Activated CD8-positive, alpha-beta T cell treated with anti-CD3 and anti-CD28 coated beads for 36 hours (primary cell): Measurements from ENCODE around the gene HSD17B8. TPM values are rescaled to one million over a fixed set of nuclear protein-coding genes. Genes with fewer than 3 reads are reported as not detected.

Experiments used
- ATAC-seq: fragments of 200-7000 bp; cut with Tn5 transposase; one replicate; pipeline ENCODE4 v1.10.0; 2021; ENCODE audit warnings: mild to moderate bottlenecking, moderate library complexity
- CTCF ChIA-PET: fragments of 350-600 bp; sonication (Branson Sonifier 250); formaldehyde crosslinking; loops from one replicate; lab custom pipeline; 2021; ENCODE audit warnings: antibody characterized with exemption; lab: Charles Lee
- POLR2A ChIA-PET: fragments of 350-600 bp; sonication (Branson Sonifier 250); formaldehyde crosslinking; loops from one replicate; lab custom pipeline; 2021; ENCODE audit warnings: antibody characterized with exemption; lab: Charles Lee
- DNase-seq: peaks from one replicate; pipeline ENCODE4 v3.0.0-alpha.2; 2020
- H3K27ac Mint-ChIP-seq: one replicate; pipeline ENCODE4 v1.8.0; 2021; ENCODE audit warnings: mild to moderate bottlenecking, mixed read lengths
- H3K27me3 Mint-ChIP-seq: one replicate; pipeline ENCODE4 v1.8.0; 2021; ENCODE audit warnings: mixed read lengths
- H3K36me3 Mint-ChIP-seq: one replicate; pipeline ENCODE4 v1.8.0; 2021; ENCODE audit warnings: low read depth, mixed read lengths
- H3K4me1 Mint-ChIP-seq: one replicate; pipeline ENCODE4 v1.8.0; 2021; ENCODE audit warnings: low read depth, mixed read lengths
- H3K4me3 Mint-ChIP-seq: one replicate; pipeline ENCODE4 v1.8.0; 2021; ENCODE audit warnings: mild to moderate bottlenecking, moderate library complexity, mixed read lengths
- H3K9me3 Mint-ChIP-seq: one replicate; pipeline ENCODE4 v1.8.0; 2021; ENCODE audit warnings: mixed read lengths
- intact Hi-C: fragments of 100-400 bp; cut with micrococcal nuclease; formaldehyde crosslinking; loops from one replicate; pipeline ENCODE4 v1.10.0; 2022
- total RNA-seq, 2 experiments: library from RNA; stranded (reverse); gene quantifications; one replicate each; pipeline ENCODE4 v1.2.3, GENCODE V29; 2021
- TF ChIP-seq, protein P1 (sequence below): fragments of 200-600 bp; IDR thresholded peaks from one replicate; pipeline ENCODE4 v1.8.0; 2022; ENCODE audit warnings: antibody characterized with exemption, mild to moderate bottlenecking

HSD17B8 gene
- total RNA-seq, 2 experiments from 2014 or later, result 40.6 to 42.0 TPM

GRCh38 chr6:33206864-33207551 is 2.6 kb downstream of the HSD17B8 start:
- Mint-ChIP-seq H3K27me3 (no peaks in the 10 kb centered on the region), H3K4me1 (peaks cover 67% of the 10 kb centered on the region), H3K9me3 (no peaks in the 10 kb centered on the region), H3K27ac (peak overlapping the region; percentile 94), H3K4me3 (peak overlapping the region; percentile 77), H3K36me3 (peaks cover 49% of the 10 kb centered on the region)
- ChIA-PET POLR2A (interaction anchor here (2.0 to 4.4 kb wide), 4 partner anchors 9 to 71 kb away, joined by 11 to 37 read pairs (median 16); partner anchors contain the start of genes B3GALT4, RPS18 and VPS52), CTCF (interaction anchor here (4.0 kb wide), 1 partner anchor 10 kb away, joined by 23 read pairs; no protein-coding TSS in a partner anchor)
- intact Hi-C loops, result no loop called here
- no peak for ATAC-seq
- DNase-seq, result no peak
- TF ChIP-seq, protein P1, sequence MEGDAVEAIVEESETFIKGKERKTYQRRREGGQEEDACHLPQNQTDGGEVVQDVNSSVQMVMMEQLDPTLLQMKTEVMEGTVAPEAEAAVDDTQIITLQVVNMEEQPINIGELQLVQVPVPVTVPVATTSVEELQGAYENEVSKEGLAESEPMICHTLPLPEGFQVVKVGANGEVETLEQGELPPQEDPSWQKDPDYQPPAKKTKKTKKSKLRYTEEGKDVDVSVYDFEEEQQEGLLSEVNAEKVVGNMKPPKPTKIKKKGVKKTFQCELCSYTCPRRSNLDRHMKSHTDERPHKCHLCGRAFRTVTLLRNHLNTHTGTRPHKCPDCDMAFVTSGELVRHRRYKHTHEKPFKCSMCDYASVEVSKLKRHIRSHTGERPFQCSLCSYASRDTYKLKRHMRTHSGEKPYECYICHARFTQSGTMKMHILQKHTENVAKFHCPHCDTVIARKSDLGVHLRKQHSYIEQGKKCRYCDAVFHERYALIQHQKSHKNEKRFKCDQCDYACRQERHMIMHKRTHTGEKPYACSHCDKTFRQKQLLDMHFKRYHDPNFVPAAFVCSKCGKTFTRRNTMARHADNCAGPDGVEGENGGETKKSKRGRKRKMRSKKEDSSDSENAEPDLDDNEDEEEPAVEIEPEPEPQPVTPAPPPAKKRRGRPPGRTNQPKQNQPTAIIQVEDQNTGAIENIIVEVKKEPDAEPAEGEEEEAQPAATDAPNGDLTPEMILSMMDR, result no peak

GRCh38 chr6:33207552-33208090 is 3.2 kb downstream of the HSD17B8 start:
- no peaks in the 10 kb centered on the region for H3K9me3 Mint-ChIP-seq
- H3K4me1 Mint-ChIP-seq, result peaks cover 64% of the 10 kb centered on the region
- H3K27me3 Mint-ChIP-seq, result no peaks in the 10 kb centered on the region
- ATAC-seq, result no peak
- ChIA-PET POLR2A (interaction anchor here (1.4 to 4.4 kb wide), 8 partner anchors 10 to 237 kb away, joined by 5 to 37 read pairs (median 8); partner anchors contain the start of genes B3GALT4, RPS18 and VPS52), CTCF (interaction anchor here (3.3 to 4.0 kb wide), 2 partner anchors 10 to 41 kb away, joined by 22 to 23 read pairs; no protein-coding TSS in a partner anchor)
- TF ChIP-seq, protein P1, result no peak
- intact Hi-C loops, result no loop called here
- peak; percentile 41 for DNase-seq
- peak overlapping the region; percentile 94 for H3K27ac Mint-ChIP-seq
- H3K4me3 Mint-ChIP-seq, result peak overlapping the region; percentile 77
- H3K36me3 Mint-ChIP-seq, result peaks cover 43% of the 10 kb centered on the region

- Mint-ChIP-seq H3K9me3 (no peaks in the 10 kb centered on the region), H3K4me3 (peak within 1 kb of the TSS; percentile 77), H3K36me3 (peaks cover 36% of the 10 kb centered on the region), H3K4me1 (peaks cover 63% of the 10 kb centered on the region), H3K27ac (peak within 1 kb of the TSS; percentile 94), H3K27me3 (no peaks in the 10 kb centered on the region)
- intact Hi-C loops, result no loop called here
- TF ChIP-seq, protein P1, result no peak
- POLR2A ChIA-PET, result interaction anchor here (0.7 to 4.4 kb wide), 17 partner anchors 8 to 238 kb away, joined by 3 to 37 read pairs (median 5); partner anchors contain the start of genes B3GALT4, RPS18 and VPS52
- ATAC-seq (peak; percentile 24), DNase-seq (peak; percentile 89)
- CTCF ChIA-PET, result interaction anchor here (0.7 to 4.0 kb wide), 7 partner anchors 11 to 227 kb away, joined by 3 to 23 read pairs (median 4); no protein-coding TSS in a partner anchor
Measured at GRCh38 chr6:33208091-33208967, 3.9 kb downstream of the HSD17B8 start, which contains the start of gene RING1. Gene RING1, plus strand, starts transcription at chr6:33208500. Its CDS starts 323 bp downstream, at chr6:33208823.

DNA sequence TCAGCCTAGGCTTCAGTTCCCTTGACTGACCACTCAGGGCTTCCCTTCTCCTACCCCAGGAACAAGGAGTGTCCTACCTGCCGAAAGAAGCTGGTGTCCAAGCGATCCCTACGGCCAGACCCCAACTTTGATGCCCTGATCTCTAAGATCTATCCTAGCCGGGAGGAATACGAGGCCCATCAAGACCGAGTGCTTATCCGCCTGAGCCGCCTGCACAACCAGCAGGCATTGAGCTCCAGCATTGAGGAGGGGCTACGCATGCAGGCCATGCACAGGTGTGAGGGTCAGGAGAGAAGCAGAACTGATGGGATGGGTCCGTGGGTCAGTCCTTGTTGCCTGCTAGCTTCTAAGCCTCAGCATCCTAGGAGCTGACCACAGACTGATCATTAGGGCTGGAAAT is 5.4 kb downstream of the HSD17B8 start:
- ATAC-seq, result no peak
- POLR2A ChIA-PET, result interaction anchor here (1.1 to 4.4 kb wide), 4 partner anchors 19 to 241 kb away, joined by 3 to 37 read pairs (median 12); partner anchors contain the start of genes RPS18 and VPS52
- DNase-seq, result no peak
- Mint-ChIP-seq H3K27ac (peak overlapping the region; percentile 77), H3K4me3 (peak overlapping the region; percentile 77), H3K9me3 (no peaks in the 10 kb centered on the region), H3K4me1 (peaks cover 67% of the 10 kb centered on the region), H3K36me3 (peaks cover 26% of the 10 kb centered on the region), H3K27me3 (no peaks in the 10 kb centered on the region)
- TF ChIP-seq, protein P1, result no peak
- CTCF ChIA-PET, result interaction anchor here (1.4 to 4.0 kb wide), 4 partner anchors 12 to 49 kb away, joined by 3 to 23 read pairs (median 13); no protein-coding TSS in a partner anchor
- intact Hi-C loops, result loop anchor here (5.0 kb wide), 1 partner anchor 37 kb away; no protein-coding TSS in a partner anchor
